HCT116 (cell line): ENCODE data around the gene RNF130. TPM values are rescaled to one million over a fixed set of nuclear protein-coding genes. Genes with fewer than 3 reads are reported as not detected.

Experiments used
- ATAC-seq: fragments of 200-7000 bp; cut with Tn5 transposase; 2 replicates; pipeline ENCODE4 v1.9.1; 2020; ENCODE audit warnings: mild to moderate bottlenecking, moderate library complexity
- BruUV-seq: library from RNA; stranded (reverse); fragments of 400-500 nt; replicated peaks from 2 replicates; lab custom pipeline; 2021; lab: Mats Ljungman, UMichigan
- CTCF ChIA-PET: fragments of 300-600 bp; sonication (Branson Sonifier 250); formaldehyde crosslinking; loops from one replicate; lab custom pipeline; 2021; ENCODE audit warnings: antibody characterized with exemption; lab: Charles Lee
- POLR2A ChIA-PET: fragments of 300-600, 350-600 bp; sonication (Branson Sonifier 250); formaldehyde crosslinking; loops from one replicate; lab custom pipeline; 2021; ENCODE audit warnings: antibody characterized with exemption; lab: Charles Lee
- RAD21 ChIA-PET, 2 experiments: fragments of 300-600 bp; sonication (Branson Sonifier 250); formaldehyde crosslinking; loops; one replicate each; lab custom pipeline; 2023; ENCODE audit warnings: low total read pairs in 2 of 2; ENCODE audit not compliant: uncharacterized antibody in 2 of 2, unreplicated experiment in 2 of 2, low non-redundant PET in 1 of 2; lab: Charles Lee
- DNase-seq: peaks from one replicate; pipeline ENCODE4 v3.0.0-alpha.2; 2010; ENCODE audit warnings: low read depth, low spot score
- H2AFZ ChIP-seq: fragments of 200-600 bp; shearing (Covaris generic), sonication (generic); 2 replicates; pipeline ENCODE4 v1.6.1; 2017; ENCODE audit warnings: low read depth, mixed run types, mixed read lengths, antibody characterized with exemption, low read length; ENCODE audit not compliant: poor library complexity, severe bottlenecking
- H3K27ac ChIP-seq: 2 replicates; pipeline ENCODE4 v1.5.1; 2012; ENCODE audit warnings: low read depth, low read length
- H3K27me3 ChIP-seq: fragments of 200-600 bp; sonication (generic); 2 replicates; pipeline ENCODE4 v1.6.1; 2016; ENCODE audit warnings: mixed run types, low read length, mixed read lengths; ENCODE audit not compliant: insufficient read depth
- H3K36me3 ChIP-seq, 2 experiments: fragments of 200-500 bp in 1 of 2; fragments of 200-600 bp in 1 of 2; sonication (Bioruptor generic) in 1 of 2; sonication (generic) in 1 of 2; 2 replicates each; pipeline versions ENCODE4 v1.5.1 to v1.6.1; 2014 to 2016; ENCODE audit warnings: low read length in 2 of 2, inconsistent platforms in 1 of 2, mixed read lengths in 1 of 2, mixed run types in 1 of 2; ENCODE audit not compliant: insufficient read depth in 2 of 2, control insufficient read depth in 1 of 2
- H3K4me1 ChIP-seq, 2 experiments: fragments of 200-600 bp in 1 of 2; sonication (generic) in 1 of 2; 2 replicates each; pipeline versions ENCODE4 v1.5.1 to v1.6.1; 2012 to 2017; ENCODE audit warnings: low read length in 2 of 2, inconsistent platforms in 1 of 2, mild to moderate bottlenecking in 1 of 2, mixed read lengths in 1 of 2, mixed run types in 1 of 2, moderate library complexity in 1 of 2; ENCODE audit not compliant: insufficient read depth in 2 of 2, control insufficient read depth in 1 of 2
- H3K4me2 ChIP-seq: fragments of 200-600 bp; sonication (generic); 2 replicates; pipeline ENCODE4 v1.6.1; 2017; ENCODE audit warnings: mixed run types, low read length, mixed read lengths
- H3K4me3 ChIP-seq, 2 experiments: fragments of 200-600 bp in 1 of 2; sonication (generic) in 1 of 2; replicated peaks in 1 of 2; 2 replicates each; pipeline ENCODE4 v1.5.1; 2011 to 2016; ENCODE audit warnings: low read length in 2 of 2, control low read depth in 1 of 2, low read depth in 1 of 2, mild to moderate bottlenecking in 1 of 2, mixed read lengths in 1 of 2, mixed run types in 1 of 2
- H3K79me2 ChIP-seq: fragments of 200-600 bp; sonication (generic); 2 replicates; pipeline ENCODE4 v1.6.1; 2017; ENCODE audit warnings: mild to moderate bottlenecking, mixed run types, low read length, moderate library complexity, mixed read lengths; ENCODE audit not compliant: insufficient read depth
- H3K9ac ChIP-seq: fragments of 200-600 bp; sonication (generic); 2 replicates; pipeline ENCODE4 v1.6.1; 2016; ENCODE audit warnings: low read length, mixed read lengths
- H3K9me2 ChIP-seq: fragments of 200-600 bp; sonication (generic), shearing (Covaris generic); 2 replicates; pipeline ENCODE4 v1.6.1; 2017; ENCODE audit warnings: mixed run types, mild to moderate bottlenecking, moderate library complexity; ENCODE audit not compliant: insufficient read depth
- H3K9me3 ChIP-seq, 2 experiments: fragments of 200-500 bp in 1 of 2; fragments of 200-600 bp in 1 of 2; sonication (Bioruptor generic) in 1 of 2; sonication (generic) in 1 of 2; 2 replicates each; pipeline ENCODE4 v1.6.1; 2014 to 2017; ENCODE audit warnings: low read length in 2 of 2, mixed read lengths in 2 of 2, inconsistent platforms in 1 of 2, low read depth in 1 of 2, mild to moderate bottlenecking in 1 of 2, mixed run types in 1 of 2, moderate library complexity in 1 of 2; ENCODE audit not compliant: control insufficient read depth in 1 of 2, insufficient read depth in 1 of 2
- H4K20me1 ChIP-seq: fragments of 200-600 bp; sonication (generic), shearing (Covaris generic); 2 replicates; pipeline ENCODE4 v1.6.1; 2017; ENCODE audit warnings: mixed run types, mild to moderate bottlenecking, moderate library complexity; ENCODE audit not compliant: insufficient read depth
- EGR1 ChIP-seq: IDR thresholded peaks from 2 replicates; pipeline ENCODE4 v1.6.1; 2012; ENCODE audit warnings: low read depth
- EZH2phosphoT487 ChIP-seq: fragments of 200-600 bp; IDR thresholded peaks from 2 replicates; pipeline ENCODE4 v1.6.1; 2018; ENCODE audit warnings: antibody characterized with exemption, borderline replicate concordance
- JUND ChIP-seq: IDR thresholded peaks from 2 replicates; pipeline ENCODE4 v1.6.1; 2012
- RAD21 ChIP-seq: IDR thresholded peaks from 2 replicates; pipeline ENCODE4 v1.6.1; 2012; ENCODE audit warnings: low read depth, mild to moderate bottlenecking
- SIN3A ChIP-seq: IDR thresholded peaks from 2 replicates; pipeline ENCODE4 v1.6.1; 2012; ENCODE audit warnings: low read depth
- ZNF274 ChIP-seq: fragments of 200-500 bp; sonication (Bioruptor generic); IDR thresholded peaks from 2 replicates; pipeline ENCODE4 v1.6.1; 2014; ENCODE audit warnings: mild to moderate bottlenecking, low read depth, low read length, inconsistent platforms
- intact Hi-C: fragments of 100-400 bp; cut with micrococcal nuclease; formaldehyde crosslinking; loops from 2 replicates; pipeline ENCODE4 v1.10.0; 2022
- total RNA-seq: library from RNA; stranded (reverse); gene quantifications from one replicate; pipeline ENCODE4 v1.2.1, GENCODE V29; 2021; ENCODE audit not compliant: unreplicated experiment
- TF ChIP-seq, protein P1 (sequence below): IDR thresholded peaks from 2 replicates; pipeline ENCODE4 v1.6.1; 2012

RNF130 gene
- total RNA-seq, 1 experiment from 2014 or later: 34.9 TPM

- TF ChIP-seq, protein P1, sequence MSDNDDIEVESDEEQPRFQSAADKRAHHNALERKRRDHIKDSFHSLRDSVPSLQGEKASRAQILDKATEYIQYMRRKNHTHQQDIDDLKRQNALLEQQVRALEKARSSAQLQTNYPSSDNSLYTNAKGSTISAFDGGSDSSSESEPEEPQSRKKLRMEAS: no peak
- TF ChIP-seq EGR1 (no peak), RAD21 (no peak), EZH2phosphoT487 (no peak), ZNF274 (no peak)
These were observed 25.1 kb upstream of the RNF130 start (continued) for GRCh38 chr5:180096616-180097015.

DNA sequence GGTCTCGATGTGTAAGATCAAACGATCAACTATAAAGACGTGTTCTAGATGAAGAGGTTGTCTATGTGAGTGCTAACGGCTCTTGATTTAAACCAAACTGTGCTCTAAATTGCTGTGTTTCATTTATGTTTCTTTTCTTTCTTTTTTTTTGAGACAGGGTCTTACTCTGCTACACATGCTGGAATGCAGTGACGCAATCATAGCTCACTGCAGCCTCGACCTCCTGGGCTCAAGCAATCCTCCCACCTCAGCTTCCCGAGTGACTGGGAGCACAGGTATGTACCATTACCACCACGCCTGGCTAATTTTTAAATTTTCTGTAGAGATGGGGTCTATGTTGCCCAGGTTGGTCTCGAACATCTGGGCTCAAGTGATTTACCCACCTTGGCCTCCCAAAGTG, 24.0 kb upstream of the RNF130 start:
- TF ChIP-seq SIN3A (no peak), EZH2phosphoT487 (no peak), JUND (no peak)
- TF ChIP-seq, protein P1: no peak
- intact Hi-C loops: no loop called here
- Histone ChIP-seq H3K4me3 (no peak overlapping the region), H3K4me2 (no peak overlapping the region), H4K20me1 (no peaks in the 10 kb centered on the region), H3K9me2 (no peaks in the 10 kb centered on the region), H3K27me3 (no peaks in the 10 kb centered on the region), H3K9ac (no peak overlapping the region), H3K79me2 (no peaks in the 10 kb centered on the region), H3K9me3 (no peaks in the 10 kb centered on the region), H3K27ac (no peak overlapping the region), H2AFZ (no peak overlapping the region), H3K4me1 (peaks cover 3 to 9% of the 10 kb centered on the region in 2 experiments; a peak in 3 of 4 replicates), H3K36me3 (no peaks in the 10 kb centered on the region)
- no TSS peak for BruUV-seq
- DNase-seq (no peak), ATAC-seq (no peak)
- CTCF ChIA-PET: no interaction called here
- RAD21 ChIA-PET: no interaction called here
- POLR2A ChIA-PET: no interaction called here
